Subcutaneous abdominal adipose tissue (tissue), 5 donors: ENCODE data around the gene TRABD.
"Not testable (repeated sequence)": the region's sequence is repeated elsewhere in the genome, so short reads cannot be mapped to it uniquely, and the experiment has no call there.

Experiments used
- H3K27ac ChIP-seq: one replicate; pipeline ENCODE4 v1.7.0; 2013; ENCODE audit warnings: low read depth, mild to moderate bottlenecking, inconsistent platforms, low read length, moderate library complexity
- H3K27me3 ChIP-seq, 5 donors: one replicate each; pipeline ENCODE4 v1.7.0; 2013; ENCODE audit warnings: low read length in 5 of 5, inconsistent platforms in 1 of 5; ENCODE audit not compliant: control insufficient read depth in 5 of 5, insufficient read depth in 4 of 5
- H3K36me3 ChIP-seq, 5 donors: one replicate each; pipeline ENCODE4 v1.7.0; 2013; ENCODE audit warnings: low read length in 5 of 5; ENCODE audit not compliant: control insufficient read depth in 5 of 5, insufficient read depth in 5 of 5
- H3K4me1 ChIP-seq, 5 donors: one replicate each; pipeline ENCODE4 v1.7.0; 2013; ENCODE audit warnings: low read length in 5 of 5, mild to moderate bottlenecking in 3 of 5, moderate library complexity in 1 of 5; ENCODE audit not compliant: control insufficient read depth in 5 of 5, insufficient read depth in 5 of 5
- H3K4me3 ChIP-seq, 5 donors: one replicate each; pipeline ENCODE4 v1.7.0; 2013; ENCODE audit warnings: low read length in 5 of 5, low read depth in 1 of 5
- H3K9ac ChIP-seq, 5 donors: one replicate each; pipeline ENCODE4 v1.7.0; 2013; ENCODE audit warnings: low read length in 5 of 5, mild to moderate bottlenecking in 4 of 5, moderate library complexity in 3 of 5
- H3K9me3 ChIP-seq, 5 donors: one replicate each; pipeline ENCODE4 v1.7.0; 2013; ENCODE audit warnings: low read length in 5 of 5; ENCODE audit not compliant: control insufficient read depth in 5 of 5
- donor health status: healthy.
- donor health status: healthy.
- donor health status: healthy.
- donor health status: healthy.
- donor health status: healthy.

Gene TRABD

GRCh38 chr22:50201191-50202129 lies 15.7 kb downstream of the TRABD start:
- H3K9ac ChIP-seq: peak overlapping the region in 4 of 5 donors; percentile 78 to 87 (median 82)

GRCh38 chr22:50202130-50202666 lies 16.5 kb downstream of the TRABD start:
- Histone ChIP-seq H3K36me3 (peaks cover 6 to 31% (median 18%) of the 10 kb centered on the region in 5 donors), H3K27ac (no peak overlapping the region), H3K27me3 (no peaks in the 10 kb centered on the region), H3K4me3 (peak overlapping the region; percentile 57 to 80 (median 73)), H3K4me1 (peaks cover 0 to 55% (median 46%) of the 10 kb centered on the region in 5 donors), H3K9me3 (no peaks in the 10 kb centered on the region), H3K9ac (peak overlapping the region in 4 of 5 donors; percentile 78 to 87 (median 82))

More at GRCh38 chr22:50201191-50202129, 15.7 kb downstream of the TRABD start:
- H3K36me3 ChIP-seq: peaks cover 6 to 29% (median 18%) of the 10 kb centered on the region in 5 donors
- no peaks in the 10 kb centered on the region for H3K27me3 ChIP-seq
- H3K4me1 ChIP-seq: peaks cover 0 to 48% (median 40%) of the 10 kb centered on the region in 5 donors
- no peak overlapping the region for H3K27ac ChIP-seq
- H3K4me3 ChIP-seq: peak overlapping the region; percentile 57 to 80 (median 73)
- H3K9me3 ChIP-seq: no peaks in the 10 kb centered on the region

- H3K4me3 ChIP-seq: no peak overlapping the region
- H3K27me3 ChIP-seq: no peaks in the 10 kb centered on the region
- peaks cover 6 to 32% (median 18%) of the 10 kb centered on the region in 5 donors for H3K36me3 ChIP-seq
- no peak overlapping the region for H3K9ac ChIP-seq
- H3K4me1 ChIP-seq: peaks cover 0 to 61% (median 50%) of the 10 kb centered on the region in 5 donors
- H3K27ac ChIP-seq: no peak overlapping the region
- no peaks in the 10 kb centered on the region for H3K9me3 ChIP-seq
Observed at GRCh38 chr22:50203288-50203687, 17.6 kb downstream of the TRABD start.

GRCh38 chr22:50204571-50204970 lies 18.9 kb downstream of the TRABD start:
- Histone ChIP-seq H3K9ac (peak overlapping the region in 2 of 5 donors; percentile 26 to 49), H3K4me3 (no peak overlapping the region), H3K27me3 (no peaks in the 10 kb centered on the region), H3K36me3 (peaks cover 6 to 35% (median 28%) of the 10 kb centered on the region in 5 donors), H3K27ac (no peak overlapping the region), H3K4me1 (peaks cover 0 to 63% (median 49%) of the 10 kb centered on the region in 5 donors), H3K9me3 (no peaks in the 10 kb centered on the region)

GRCh38 chr22:50204998-50205397 lies 19.3 kb downstream of the TRABD start:
- H3K9me3 ChIP-seq, H3K4me3 ChIP-seq, H3K27me3 ChIP-seq, H3K27ac ChIP-seq: not testable (repeated sequence)
- H3K4me1 ChIP-seq: peaks cover 0 to 58% (median 45%) of the 10 kb centered on the region in 5 donors
- H3K9ac ChIP-seq: peak overlapping the region in 2 of 5 donors; percentile 26 to 49
- peaks cover 6 to 37% (median 28%) of the 10 kb centered on the region in 5 donors for H3K36me3 ChIP-seq

- Histone ChIP-seq H3K27me3 (no peaks in the 10 kb centered on the region), H3K9ac (peak overlapping the region in 1 of 5 donors; percentile 52), H3K27ac (no peak overlapping the region), H3K9me3 (no peaks in the 10 kb centered on the region), H3K4me1 (peaks cover 0 to 54% (median 40%) of the 10 kb centered on the region in 5 donors), H3K4me3 (no peak overlapping the region), H3K36me3 (peaks cover 6 to 47% (median 38%) of the 10 kb centered on the region in 5 donors)
Observed at GRCh38 chr22:50205781-50206569, 20.3 kb downstream of the TRABD start.

- Histone ChIP-seq H3K4me1 (peaks cover 0 to 50% (median 37%) of the 10 kb centered on the region in 5 donors), H3K27me3 (no peaks in the 10 kb centered on the region), H3K36me3 (peaks cover 6 to 52% (median 43%) of the 10 kb centered on the region in 5 donors), H3K9me3 (no peaks in the 10 kb centered on the region), H3K4me3 (no peak overlapping the region), H3K27ac (no peak overlapping the region), H3K9ac (no peak overlapping the region)
Observed at GRCh38 chr22:50206599-50206998, 20.9 kb downstream of the TRABD start.

GRCh38 chr22:50207383-50208140 lies 21.8 kb downstream of the TRABD start:
- H3K9ac ChIP-seq: no peak overlapping the region
- H3K4me3 ChIP-seq: no peak overlapping the region
- H3K4me1 ChIP-seq: peaks cover 0 to 40% (median 27%) of the 10 kb centered on the region in 5 donors
- no peaks in the 10 kb centered on the region for H3K9me3 ChIP-seq
- no peaks in the 10 kb centered on the region for H3K27me3 ChIP-seq
- H3K36me3 ChIP-seq: peaks cover 7 to 60% (median 48%) of the 10 kb centered on the region in 5 donors
- no peak overlapping the region for H3K27ac ChIP-seq

- Histone ChIP-seq H3K27ac (no peak overlapping the region), H3K9me3 (no peaks in the 10 kb centered on the region), H3K36me3 (peaks cover 7 to 69% (median 56%) of the 10 kb centered on the region in 5 donors), H3K4me3 (no peak overlapping the region), H3K27me3 (no peaks in the 10 kb centered on the region), H3K4me1 (peaks cover 0 to 39% (median 25%) of the 10 kb centered on the region in 5 donors), H3K9ac (no peak overlapping the region)
Observed at GRCh38 chr22:50208430-50208938, 22.8 kb downstream of the TRABD start.
